H1 (cell line): ENCODE data around the gene NAPG. TPM values are rescaled to one million over a fixed set of nuclear protein-coding genes. Genes with fewer than 3 reads are reported as not detected.
"Not testable (repeated sequence)": the region's sequence is repeated elsewhere in the genome, so short reads cannot be mapped to it uniquely, and the experiment has no call there.

ENCODE experiments used
- CTCF ChIA-PET: fragments of 300-600 bp; sonication (Branson Sonifier 250); formaldehyde crosslinking; loops from one replicate; lab custom pipeline; 2021; ENCODE audit not compliant: partially characterized antibody; lab: Charles Lee
- POLR2A ChIA-PET: fragments of 300-600 bp; sonication (Branson Sonifier 250); formaldehyde crosslinking; loops from one replicate; lab custom pipeline; 2021; ENCODE audit warnings: inconsistent platforms; ENCODE audit not compliant: partially characterized antibody; lab: Charles Lee
- DNase-seq, 2 experiments: peaks; one replicate each; pipeline versions ENCODE4 v3.0.0 to v3.0.0-alpha.2; 2010 to 2022; ENCODE audit warnings: low spot score in 2 of 2, low read depth in 1 of 2, mixed read lengths in 1 of 2
- FAIRE-seq: peaks from 2 replicates; lab custom pipeline; 2011; peaks lifted over from hg19 to GRCh38; lab: Jason Lieb, UNC
- H2AFZ ChIP-seq: 2 replicates; pipeline ENCODE4 v1.8.1; 2012; ENCODE audit warnings: low read length, inconsistent platforms
- H2AK5ac ChIP-seq: 2 replicates; pipeline ENCODE4 v1.6.1; 2013; ENCODE audit warnings: low read depth, low read length
- H2BK120ac ChIP-seq: replicated peaks from 2 replicates; pipeline ENCODE3; 2013; ENCODE audit warnings: low read depth, low read length, inconsistent platforms
- H2BK12ac ChIP-seq: 2 replicates; pipeline ENCODE4 v1.6.1; 2013; ENCODE audit warnings: low read depth, low read length
- H2BK15ac ChIP-seq: 2 replicates; pipeline ENCODE4 v1.6.1; 2013; ENCODE audit warnings: low read length
- H2BK20ac ChIP-seq: 2 replicates; pipeline ENCODE4 v1.6.1; 2013; ENCODE audit warnings: low read length
- H2BK5ac ChIP-seq: 2 replicates; pipeline ENCODE4 v1.6.1; 2013; ENCODE audit warnings: low read depth, low read length
- H3K14ac ChIP-seq: 2 replicates; pipeline ENCODE4 v1.6.1; 2013; ENCODE audit warnings: inconsistent platforms; ENCODE audit not compliant: insufficient read length
- H3K18ac ChIP-seq: 2 replicates; pipeline ENCODE4 v1.6.1; 2013; ENCODE audit warnings: low read length; ENCODE audit errors: extremely low read depth
- H3K23ac ChIP-seq: 2 replicates; pipeline ENCODE4 v1.6.1; 2013; ENCODE audit warnings: inconsistent platforms; ENCODE audit not compliant: insufficient read length
- H3K23me2 ChIP-seq: 2 replicates; pipeline ENCODE4 v1.6.1; 2013; ENCODE audit warnings: low read depth, low read length
- H3K27ac ChIP-seq: 2 replicates; pipeline ENCODE4 v1.6.1; 2011; ENCODE audit warnings: low read depth, low read length, inconsistent platforms
- H3K27me3 ChIP-seq, 4 experiments: replicated peaks in 1 of 4; 1 replicate in 1 of 4; 2 replicates in 3 of 4; pipeline versions ENCODE4 v1.6.1 to v1.8.1; 2011 to 2013; ENCODE audit warnings: low read length in 3 of 4, mild to moderate bottlenecking in 3 of 4, inconsistent platforms in 2 of 4, mixed read lengths in 2 of 4, moderate library complexity in 1 of 4; ENCODE audit not compliant: control insufficient read depth in 3 of 4, insufficient read depth in 3 of 4; ENCODE audit errors: extremely low read depth in 1 of 4
- H3K36me3 ChIP-seq, 4 experiments: 2 replicates each; pipeline versions ENCODE4 v1.6.1 to v1.8.1; 2011 to 2013; ENCODE audit warnings: mild to moderate bottlenecking in 4 of 4, low read length in 3 of 4, moderate library complexity in 2 of 4, control low read depth in 1 of 4, inconsistent platforms in 1 of 4; ENCODE audit not compliant: insufficient read depth in 4 of 4, control insufficient read depth in 2 of 4
- H3K4ac ChIP-seq: replicated peaks from 2 replicates; pipeline ENCODE3; 2013; ENCODE audit warnings: low read length, low read depth, mixed read lengths, inconsistent platforms; ENCODE audit not compliant: insufficient read length
- H3K4me1 ChIP-seq, 4 experiments: replicated peaks in 1 of 4; 1 replicate in 1 of 4; 2 replicates in 3 of 4; pipeline versions ENCODE4 v1.6.1 to v1.8.1; 2011 to 2013; ENCODE audit warnings: low read length in 3 of 4, inconsistent platforms in 2 of 4, mixed read lengths in 1 of 4; ENCODE audit not compliant: insufficient read depth in 4 of 4, control insufficient read depth in 3 of 4
- H3K4me2 ChIP-seq, 2 experiments: 2 replicates each; pipeline versions ENCODE4 v1.6.1 to v1.8.1; 2011 to 2013; ENCODE audit warnings: low read depth in 2 of 2, low read length in 2 of 2, control low read depth in 1 of 2, inconsistent platforms in 1 of 2, mild to moderate bottlenecking in 1 of 2; ENCODE audit not compliant: insufficient read depth in 1 of 2
- H3K4me3 ChIP-seq, 4 experiments: fragments of 200-600, 300-600 bp in 1 of 4; sonication (generic), shearing (Covaris generic), sonication (Bioruptor Twin) in 1 of 4; 2 replicates each; pipeline versions ENCODE4 v1.5.1 to v1.8.1; 2011 to 2016; ENCODE audit warnings: low read length in 4 of 4, low read depth in 3 of 4, control low read depth in 2 of 4, inconsistent platforms in 2 of 4, mild to moderate bottlenecking in 2 of 4, mixed read lengths in 1 of 4, moderate library complexity in 1 of 4; ENCODE audit not compliant: insufficient read depth in 2 of 4; ENCODE audit errors: extremely low read depth in 1 of 4
- H3K56ac ChIP-seq: replicated peaks from 2 replicates; pipeline ENCODE3; 2013; ENCODE audit warnings: low read depth, mild to moderate bottlenecking, mixed read lengths, low read length, inconsistent platforms; ENCODE audit not compliant: insufficient read length
- H3K79me1 ChIP-seq: 2 replicates; pipeline ENCODE4 v1.6.1; 2013; ENCODE audit warnings: low read depth, low read length, control low read depth
- H3K79me2 ChIP-seq, 2 experiments: 2 replicates each; pipeline versions ENCODE4 v1.6.1 to v1.8.1; 2012 to 2013; ENCODE audit warnings: low read length in 2 of 2, mild to moderate bottlenecking in 2 of 2, inconsistent platforms in 1 of 2; ENCODE audit not compliant: insufficient read depth in 2 of 2, control insufficient read depth in 1 of 2
- H3K9ac ChIP-seq, 4 experiments: replicated peaks in 1 of 4; 1 replicate in 1 of 4; 2 replicates in 3 of 4; pipeline versions ENCODE4 v1.6.1 to v1.8.1; 2011 to 2013; ENCODE audit warnings: low read depth in 3 of 4, low read length in 3 of 4, control low read depth in 2 of 4, mild to moderate bottlenecking in 2 of 4, moderate library complexity in 2 of 4, inconsistent platforms in 1 of 4; ENCODE audit errors: extremely low read depth in 1 of 4
- H3K9me3 ChIP-seq, 2 experiments: 2 replicates each; pipeline versions ENCODE4 v1.6.1 to v1.8.1; 2012 to 2013; ENCODE audit warnings: mild to moderate bottlenecking in 2 of 2, moderate library complexity in 2 of 2, control low read depth in 1 of 2, inconsistent platforms in 1 of 2, low read depth in 1 of 2, low read length in 1 of 2, mixed read lengths in 1 of 2; ENCODE audit not compliant: insufficient read depth in 2 of 2
- H4K20me1 ChIP-seq, 2 experiments: replicated peaks in 1 of 2; 2 replicates each; pipeline versions ENCODE3 to v1.8.1; 2011 to 2013; ENCODE audit warnings: inconsistent platforms in 2 of 2, low read length in 2 of 2, mild to moderate bottlenecking in 1 of 2; ENCODE audit not compliant: insufficient read depth in 2 of 2, control insufficient read depth in 1 of 2
- H4K5ac ChIP-seq: 2 replicates; pipeline ENCODE4 v1.6.1; 2013; ENCODE audit warnings: low read length, low read depth, mixed read lengths, inconsistent platforms; ENCODE audit not compliant: insufficient read length
- H4K8ac ChIP-seq: 2 replicates; pipeline ENCODE4 v1.8.0; 2013; ENCODE audit warnings: mild to moderate bottlenecking, moderate library complexity, low read length, inconsistent platforms; ENCODE audit not compliant: insufficient read depth; ENCODE audit errors: extremely low read depth
- H4K91ac ChIP-seq: replicated peaks from 2 replicates; pipeline ENCODE3; 2013; ENCODE audit warnings: low read length, mixed read lengths, inconsistent platforms; ENCODE audit not compliant: insufficient read length
- WGBS, 2 experiments: shearing (Covaris generic) in 1 of 2; methylation state at CpG; one replicate each; pipeline versions ENCODE4 v1.1.6 to v1.1.7; 2013 to 2015; ENCODE audit warnings: low lambda C conversion rate in 2 of 2, mixed read lengths in 2 of 2, inconsistent platforms in 1 of 2, low coverage in 1 of 2, missing lambda C conversion rate in 1 of 2; ENCODE audit not compliant: insufficient replicate concordance in 2 of 2, insufficient coverage in 1 of 2, insufficient read length in 1 of 2; ENCODE audit errors: extremely low coverage in 1 of 2, missing lambda C conversion rate in 1 of 2; 5-methylcytosine and 5-hydroxymethylcytosine counted together
- polyA plus RNA-seq, 7 experiments: library from polyadenylated mRNA; depleted of rRNA in 3 of 7; stranded (reverse) in 5 of 7; unstranded in 2 of 7; fragments of >200 nt in 5 of 7; fragments of 200-250 nt in 2 of 7; gene quantifications; 1 replicate in 5 of 7; 2 replicates in 1 of 7; 4 replicates in 1 of 7; pipeline versions ENCODE4 v1.2.1 to v1.2.3, GENCODE V29; 2011 to 2013; ENCODE audit warnings: missing spikeins in 2 of 7, mixed read lengths in 2 of 7
- total RNA-seq: library from RNA; stranded (reverse); fragmentation: NEBNext Ultra II Directional; extraction: Animal tissue kit (Norgen Biotek cat#: 25700); gene quantifications from 2 replicates; pipeline ENCODE4 v1.2.1, GENCODE V29; 2021

The NAPG gene
- total and polyA plus RNA-seq, 2 of the 8 experiments (the other 6 are each of a cell fraction or from before 2014, with no cell fraction given) = 8.0 to 23.5 TPM

DNA sequence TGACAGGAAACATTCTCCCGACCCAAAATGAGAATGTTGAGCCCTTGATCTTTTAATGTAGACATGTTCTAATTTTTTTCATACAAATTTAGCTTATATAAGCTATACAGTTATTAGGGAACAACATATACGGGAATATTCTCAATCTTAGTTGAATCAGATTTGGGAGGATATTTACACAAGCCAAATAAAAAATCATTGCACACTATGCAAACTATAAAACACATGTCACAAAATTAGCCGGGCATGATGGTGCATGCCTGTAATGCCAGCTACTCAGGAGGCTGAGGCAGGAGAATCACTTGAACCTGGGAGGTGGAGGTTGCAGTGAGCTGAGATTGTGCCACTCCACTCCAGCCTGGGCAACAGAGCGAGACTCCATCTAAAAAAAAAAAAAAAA lies 71.9 kb downstream of the NAPG start:
- H3K9me3 ChIP-seq, H3K4me3 ChIP-seq, H2BK5ac ChIP-seq, H3K4me1 ChIP-seq, H3K56ac ChIP-seq, H2AK5ac ChIP-seq, H3K14ac ChIP-seq, H3K79me1 ChIP-seq, H3K23ac ChIP-seq, H3K27me3 ChIP-seq, H4K20me1 ChIP-seq, H2BK20ac ChIP-seq, H3K23me2 ChIP-seq, H3K27ac ChIP-seq, H3K79me2 ChIP-seq, H3K4ac ChIP-seq, POLR2A ChIA-PET, H2BK15ac ChIP-seq, FAIRE-seq, H4K5ac ChIP-seq, H2BK120ac ChIP-seq, DNase-seq, H4K91ac ChIP-seq, H2AFZ ChIP-seq, H3K4me2 ChIP-seq, H3K36me3 ChIP-seq, H4K8ac ChIP-seq, H3K18ac ChIP-seq, H2BK12ac ChIP-seq, H3K9ac ChIP-seq: not testable (repeated sequence)
- 94% methylated on average over 4 of the region's 4 CpGs; no CpG with 5 or more reads in 1 of the 2 experiments for WGBS, 2 experiments
- CTCF ChIA-PET = interaction anchor here (1.4 kb wide), 1 partner anchor 38 kb away, joined by 3 read pairs; no protein-coding TSS in a partner anchor

DNA sequence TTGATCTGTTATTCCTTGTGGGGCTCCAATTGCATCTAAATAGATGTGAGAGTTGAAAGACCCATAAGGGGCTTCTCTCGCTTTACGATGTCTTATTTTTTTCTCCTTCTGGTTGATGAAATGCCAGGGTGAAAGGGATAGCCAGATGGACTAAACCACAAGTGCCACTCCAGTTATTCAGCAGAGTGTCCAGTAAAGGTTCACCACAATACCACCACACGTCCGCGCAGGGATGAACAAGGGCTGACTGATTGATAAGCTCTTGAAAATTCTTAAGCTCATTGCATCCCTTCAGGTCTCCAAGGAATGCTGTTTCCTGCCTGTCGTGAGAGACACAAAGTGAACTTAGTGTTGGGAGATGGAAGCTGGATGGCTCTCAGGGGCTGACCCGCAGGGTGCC lies 74.9 kb downstream of the NAPG start:
- H3K27ac ChIP-seq, H4K91ac ChIP-seq, H3K18ac ChIP-seq, H2BK5ac ChIP-seq, H2BK12ac ChIP-seq, H3K14ac ChIP-seq, H3K27me3 ChIP-seq, H3K36me3 ChIP-seq, H3K4ac ChIP-seq, H3K23ac ChIP-seq, H3K4me2 ChIP-seq, H4K8ac ChIP-seq, H3K79me2 ChIP-seq, H4K20me1 ChIP-seq, DNase-seq, H3K23me2 ChIP-seq, H2BK20ac ChIP-seq, H2AK5ac ChIP-seq, H3K9ac ChIP-seq, POLR2A ChIA-PET, FAIRE-seq, H3K4me3 ChIP-seq, H3K9me3 ChIP-seq, H3K4me1 ChIP-seq, H3K79me1 ChIP-seq, H2BK15ac ChIP-seq, H4K5ac ChIP-seq, H2BK120ac ChIP-seq, H2AFZ ChIP-seq, H3K56ac ChIP-seq: not testable (repeated sequence)
- CTCF ChIA-PET = interaction anchor here (1.0 kb wide), 1 partner anchor 16 kb away, joined by 3 read pairs; no protein-coding TSS in a partner anchor
- 90% methylated on average over 7 of the region's 7 CpGs; no CpG with 5 or more reads in 1 of the 2 experiments for WGBS, 2 experiments
